ENCODE measurements around the gene C9orf85. TPM values are rescaled to one million over a fixed set of nuclear protein-coding genes. Genes with fewer than 3 reads are reported as not detected.
"Not testable (repeated sequence)": the region's sequence is repeated elsewhere in the genome, so short reads cannot be mapped to it uniquely, and the experiment has no call there.

C9orf85 gene
- total and polyA plus RNA-seq, 3 donors from 2014 or later = 8.0 to 14.4 (median 11.8) TPM

- 80 to 83% methylated on average over 4 of the region's 4 CpGs for WGBS, 2 donors
- Histone ChIP-seq H3K27me3 (no peaks in the 10 kb centered on the region), H3K36me3 (ENCODE audit: low read depth, missing control alignments) (no peaks in the 10 kb centered on the region), H3K4me3 (no peak overlapping the region), H3K27ac (no peak overlapping the region), H3K9me3 (no peaks in the 10 kb centered on the region), H3K4me1 (peaks cover 13% of the 10 kb centered on the region)
- no peak for DNase-seq
- TF ChIP-seq CTCF (IDR thresholded peaks at IDR 0.05) = no peak
- no peak for TF ChIP-seq POLR2A (IDR thresholded peaks at IDR 0.05)
- intact Hi-C loops (cut with DNase I; ENCODE audit: low total_unique reads) = no loop called here
These were observed 19.8 kb upstream of the C9orf85 start for GRCh38 chr9:71891557-71892189.

GRCh38 chr9:71895117-71895516 is 16.3 kb upstream of the C9orf85 start:
- H3K9me3 ChIP-seq = no peaks in the 10 kb centered on the region
- no peaks in the 10 kb centered on the region for H3K36me3 ChIP-seq (ENCODE audit: low read depth, missing control alignments)
- DNase-seq = no peak
- no peak overlapping the region for H3K27ac ChIP-seq
- intact Hi-C loops (cut with DNase I; ENCODE audit: low total_unique reads) = no loop called here
- TF ChIP-seq CTCF (IDR thresholded peaks at IDR 0.05) = no peak
- no peak for TF ChIP-seq POLR2A (IDR thresholded peaks at IDR 0.05)
- H3K4me1 ChIP-seq = peaks cover 22% of the 10 kb centered on the region
- no peaks in the 10 kb centered on the region for H3K27me3 ChIP-seq
- H3K4me3 ChIP-seq = no peak overlapping the region

- H3K36me3 ChIP-seq (ENCODE audit: low read depth, missing control alignments) = no peaks in the 10 kb centered on the region
- H3K9me3 ChIP-seq = no peaks in the 10 kb centered on the region
- peaks cover 22% of the 10 kb centered on the region for H3K4me1 ChIP-seq
- no peaks in the 10 kb centered on the region for H3K27me3 ChIP-seq
- intact Hi-C loops (cut with DNase I; ENCODE audit: low total_unique reads) = no loop called here
- no peak overlapping the region for H3K27ac ChIP-seq
- TF ChIP-seq CTCF (IDR thresholded peaks at IDR 0.05) (no peak), POLR2A (IDR thresholded peaks at IDR 0.05) (no peak)
- no peak overlapping the region for H3K4me3 ChIP-seq
- DNase-seq = no peak
These were observed 15.5 kb upstream of the C9orf85 start for GRCh38 chr9:71895955-71896354.

- TF ChIP-seq POLR2A (IDR thresholded peaks at IDR 0.05) (no peak), CTCF (IDR thresholded peaks at IDR 0.05) (no peak)
- peaks cover 22% of the 10 kb centered on the region for H3K4me1 ChIP-seq
- no peak overlapping the region for H3K27ac ChIP-seq
- H3K36me3 ChIP-seq (ENCODE audit: low read depth, missing control alignments) = no peaks in the 10 kb centered on the region
- DNase-seq = no peak
- no peaks in the 10 kb centered on the region for H3K9me3 ChIP-seq
- no peaks in the 10 kb centered on the region for H3K27me3 ChIP-seq
- intact Hi-C loops (cut with DNase I; ENCODE audit: low total_unique reads) = no loop called here
- H3K4me3 ChIP-seq = no peak overlapping the region
These were observed 14.7 kb upstream of the C9orf85 start for GRCh38 chr9:71896761-71897160.

- H3K9me3 ChIP-seq = no peaks in the 10 kb centered on the region
- WGBS, 2 donors = 91 to 97% methylated on average over 1 of the region's 1 CpG
These were observed 13.9 kb upstream of the C9orf85 start for GRCh38 chr9:71897577-71897976.

GRCh38 chr9:71898756-71899155 is 12.7 kb upstream of the C9orf85 start:
- H3K9me3 ChIP-seq; intact Hi-C loops (cut with DNase I; ENCODE audit: low total_unique reads); H3K4me3 ChIP-seq; H3K27ac ChIP-seq; H3K27me3 ChIP-seq; DNase-seq; H3K36me3 ChIP-seq (ENCODE audit: low read depth, missing control alignments): not testable (repeated sequence)
- peaks cover 26% of the 10 kb centered on the region for H3K4me1 ChIP-seq
- 81 to 90% methylated on average over 6 of the region's 6 CpGs for WGBS, 2 donors

More at GRCh38 chr9:71897577-71897976, 13.9 kb upstream of the C9orf85 start:
- TF ChIP-seq CTCF (IDR thresholded peaks at IDR 0.05) (no peak), POLR2A (IDR thresholded peaks at IDR 0.05) (no peak)
- Histone ChIP-seq H3K4me3 (no peak overlapping the region), H3K27ac (no peak overlapping the region), H3K36me3 (ENCODE audit: low read depth, missing control alignments) (no peaks in the 10 kb centered on the region), H3K27me3 (no peaks in the 10 kb centered on the region), H3K4me1 (peaks cover 22% of the 10 kb centered on the region)
- intact Hi-C loops (cut with DNase I; ENCODE audit: low total_unique reads) = no loop called here
- no peak for DNase-seq

All from testis (tissue), 3 donors.